ENCODE results near the gene MAJIN. TPM values are rescaled to one million over a fixed set of nuclear protein-coding genes. Genes with fewer than 3 reads are reported as not detected.
A peak's percentile ranks its signal among the peaks of the same experiment; 100 is the strongest.
"Not testable (repeated sequence)": the region's sequence is repeated elsewhere in the genome, so short reads cannot be mapped to it uniquely, and the experiment has no call there.

The MAJIN gene
- total RNA-seq, 1 experiment from 2014 or later: not detected

DNA sequence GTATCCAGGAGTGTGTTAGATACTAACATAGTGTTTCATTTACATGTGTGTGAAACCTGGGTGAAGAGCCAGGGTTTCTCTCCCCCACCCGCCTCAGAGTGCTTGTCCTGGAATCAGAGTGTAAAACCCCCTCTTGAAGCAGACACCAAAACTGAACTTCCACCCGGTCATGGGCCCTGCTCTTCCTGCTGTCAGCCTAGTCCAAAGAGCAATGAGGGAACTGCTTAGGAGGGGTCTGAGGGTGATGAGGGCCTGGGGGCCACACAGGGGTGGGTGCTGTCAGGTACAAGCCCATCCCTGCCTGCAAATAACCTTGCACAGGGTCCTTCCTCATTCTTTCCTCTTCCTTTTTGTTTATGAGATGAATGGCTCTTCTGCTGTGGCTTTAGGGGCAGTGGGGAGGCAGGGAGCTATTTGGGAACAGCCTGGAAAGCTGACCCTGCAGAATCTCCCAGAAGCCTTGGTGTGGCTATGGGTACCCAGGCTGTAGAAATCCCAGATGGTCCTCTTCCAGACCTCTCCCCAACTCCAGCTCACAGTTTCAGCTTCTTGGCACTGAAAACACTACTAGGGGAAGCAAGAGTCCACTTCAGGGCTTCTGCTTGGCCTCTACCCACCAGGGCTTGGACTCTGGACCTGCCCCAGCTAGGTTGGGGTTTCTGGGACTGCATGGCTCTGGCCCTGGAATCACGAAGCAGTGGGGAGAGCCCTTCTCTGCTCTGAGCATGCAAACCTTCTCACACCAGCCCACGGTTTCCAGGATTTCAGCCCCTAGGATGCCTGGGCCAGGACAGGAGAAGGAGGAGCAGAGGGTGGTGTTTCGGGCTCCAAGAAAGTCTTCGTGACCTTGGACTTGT lies 16.3 kb upstream of the MAJIN start:
- no peaks in the 10 kb centered on the region; the same call in 1 of the 2 replicates for H3K27me3 Mint-ChIP-seq (ENCODE audit: low read depth)
- H3K27ac Mint-ChIP-seq: no peak overlapping the region
- no peak for DNase-seq (ENCODE audit: low spot score)
- no peaks in the 10 kb centered on the region for H3K9me3 Mint-ChIP-seq
- no peak overlapping the region for H3K4me3 Mint-ChIP-seq
- no peaks in the 10 kb centered on the region for H3K36me3 Mint-ChIP-seq
- POLR2A ChIA-PET: no interaction called here
- H3K4me1 Mint-ChIP-seq: 0 out of 2 replicates have a peak, but pooled peaks cover 5% of the 10 kb centered on the region
- TF ChIP-seq, protein P1, sequence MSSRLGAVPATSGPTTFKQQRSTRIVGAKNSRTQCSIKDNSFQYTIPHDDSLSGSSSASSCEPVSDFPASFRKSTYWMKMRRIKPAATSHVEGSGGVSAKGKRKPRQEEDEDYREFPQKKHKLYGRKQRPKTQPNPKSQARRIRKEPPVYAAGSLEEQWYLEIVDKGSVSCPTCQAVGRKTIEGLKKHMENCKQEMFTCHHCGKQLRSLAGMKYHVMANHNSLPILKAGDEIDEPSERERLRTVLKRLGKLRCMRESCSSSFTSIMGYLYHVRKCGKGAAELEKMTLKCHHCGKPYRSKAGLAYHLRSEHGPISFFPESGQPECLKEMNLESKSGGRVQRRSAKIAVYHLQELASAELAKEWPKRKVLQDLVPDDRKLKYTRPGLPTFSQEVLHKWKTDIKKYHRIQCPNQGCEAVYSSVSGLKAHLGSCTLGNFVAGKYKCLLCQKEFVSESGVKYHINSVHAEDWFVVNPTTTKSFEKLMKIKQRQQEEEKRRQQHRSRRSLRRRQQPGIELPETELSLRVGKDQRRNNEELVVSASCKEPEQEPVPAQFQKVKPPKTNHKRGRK (CRISPR knock-in tag; IDR thresholded peaks at IDR 0.05; ENCODE audit: borderline replicate concordance): no peak
- TF ChIP-seq, protein P2, sequence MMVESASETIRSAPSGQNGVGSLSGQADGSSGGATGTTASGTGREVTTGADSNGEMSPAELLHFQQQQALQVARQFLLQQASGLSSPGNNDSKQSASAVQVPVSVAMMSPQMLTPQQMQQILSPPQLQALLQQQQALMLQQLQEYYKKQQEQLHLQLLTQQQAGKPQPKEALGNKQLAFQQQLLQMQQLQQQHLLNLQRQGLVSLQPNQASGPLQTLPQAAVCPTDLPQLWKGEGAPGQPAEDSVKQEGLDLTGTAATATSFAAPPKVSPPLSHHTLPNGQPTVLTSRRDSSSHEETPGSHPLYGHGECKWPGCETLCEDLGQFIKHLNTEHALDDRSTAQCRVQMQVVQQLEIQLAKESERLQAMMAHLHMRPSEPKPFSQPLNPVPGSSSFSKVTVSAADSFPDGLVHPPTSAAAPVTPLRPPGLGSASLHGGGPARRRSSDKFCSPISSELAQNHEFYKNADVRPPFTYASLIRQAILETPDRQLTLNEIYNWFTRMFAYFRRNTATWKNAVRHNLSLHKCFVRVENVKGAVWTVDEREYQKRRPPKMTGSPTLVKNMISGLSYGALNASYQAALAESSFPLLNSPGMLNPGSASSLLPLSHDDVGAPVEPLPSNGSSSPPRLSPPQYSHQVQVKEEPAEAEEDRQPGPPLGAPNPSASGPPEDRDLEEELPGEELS (CRISPR knock-in tag; IDR thresholded peaks at IDR 0.05): no peak
- TF ChIP-seq, protein P3, sequence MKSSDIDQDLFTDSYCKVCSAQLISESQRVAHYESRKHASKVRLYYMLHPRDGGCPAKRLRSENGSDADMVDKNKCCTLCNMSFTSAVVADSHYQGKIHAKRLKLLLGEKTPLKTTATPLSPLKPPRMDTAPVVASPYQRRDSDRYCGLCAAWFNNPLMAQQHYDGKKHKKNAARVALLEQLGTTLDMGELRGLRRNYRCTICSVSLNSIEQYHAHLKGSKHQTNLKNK (CRISPR knock-in tag; IDR thresholded peaks at IDR 0.05): no peak
- no peak for TF ChIP-seq MYBL2 (CRISPR knock-in tag; IDR thresholded peaks at IDR 0.05)
- TF ChIP-seq OVOL2 (CRISPR knock-in tag; IDR thresholded peaks at IDR 0.05; ENCODE audit: borderline replicate concordance): no peak
- TF ChIP-seq, protein P4, sequence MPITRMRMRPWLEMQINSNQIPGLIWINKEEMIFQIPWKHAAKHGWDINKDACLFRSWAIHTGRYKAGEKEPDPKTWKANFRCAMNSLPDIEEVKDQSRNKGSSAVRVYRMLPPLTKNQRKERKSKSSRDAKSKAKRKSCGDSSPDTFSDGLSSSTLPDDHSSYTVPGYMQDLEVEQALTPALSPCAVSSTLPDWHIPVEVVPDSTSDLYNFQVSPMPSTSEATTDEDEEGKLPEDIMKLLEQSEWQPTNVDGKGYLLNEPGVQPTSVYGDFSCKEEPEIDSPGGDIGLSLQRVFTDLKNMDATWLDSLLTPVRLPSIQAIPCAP (CRISPR knock-in tag; IDR thresholded peaks at IDR 0.05): no peak
- no peak for TF ChIP-seq GRHL2 (CRISPR knock-in tag; IDR thresholded peaks at IDR 0.05; ENCODE audit: insufficient replicate concordance, severe bottlenecking)
- TF ChIP-seq, protein P5, sequence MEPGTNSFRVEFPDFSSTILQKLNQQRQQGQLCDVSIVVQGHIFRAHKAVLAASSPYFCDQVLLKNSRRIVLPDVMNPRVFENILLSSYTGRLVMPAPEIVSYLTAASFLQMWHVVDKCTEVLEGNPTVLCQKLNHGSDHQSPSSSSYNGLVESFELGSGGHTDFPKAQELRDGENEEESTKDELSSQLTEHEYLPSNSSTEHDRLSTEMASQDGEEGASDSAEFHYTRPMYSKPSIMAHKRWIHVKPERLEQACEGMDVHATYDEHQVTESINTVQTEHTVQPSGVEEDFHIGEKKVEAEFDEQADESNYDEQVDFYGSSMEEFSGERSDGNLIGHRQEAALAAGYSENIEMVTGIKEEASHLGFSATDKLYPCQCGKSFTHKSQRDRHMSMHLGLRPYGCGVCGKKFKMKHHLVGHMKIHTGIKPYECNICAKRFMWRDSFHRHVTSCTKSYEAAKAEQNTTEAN (CRISPR knock-in tag; IDR thresholded peaks at IDR 0.05): no peak
- TF ChIP-seq, protein P6, sequence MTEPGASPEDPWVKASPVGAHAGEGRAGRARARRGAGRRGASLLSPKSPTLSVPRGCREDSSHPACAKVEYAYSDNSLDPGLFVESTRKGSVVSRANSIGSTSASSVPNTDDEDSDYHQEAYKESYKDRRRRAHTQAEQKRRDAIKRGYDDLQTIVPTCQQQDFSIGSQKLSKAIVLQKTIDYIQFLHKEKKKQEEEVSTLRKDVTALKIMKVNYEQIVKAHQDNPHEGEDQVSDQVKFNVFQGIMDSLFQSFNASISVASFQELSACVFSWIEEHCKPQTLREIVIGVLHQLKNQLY (CRISPR knock-in tag; IDR thresholded peaks at IDR 0.05): no peak
- no peak for TF ChIP-seq FOXJ3 (CRISPR knock-in tag; IDR thresholded peaks at IDR 0.05; ENCODE audit: borderline replicate concordance)
- no peak for TF ChIP-seq RORB (CRISPR knock-in tag; IDR thresholded peaks at IDR 0.05)
- TF ChIP-seq ZNF396 (CRISPR knock-in tag; IDR thresholded peaks at IDR 0.05; ENCODE audit: borderline replicate concordance): no peak
- TF ChIP-seq, protein P7, sequence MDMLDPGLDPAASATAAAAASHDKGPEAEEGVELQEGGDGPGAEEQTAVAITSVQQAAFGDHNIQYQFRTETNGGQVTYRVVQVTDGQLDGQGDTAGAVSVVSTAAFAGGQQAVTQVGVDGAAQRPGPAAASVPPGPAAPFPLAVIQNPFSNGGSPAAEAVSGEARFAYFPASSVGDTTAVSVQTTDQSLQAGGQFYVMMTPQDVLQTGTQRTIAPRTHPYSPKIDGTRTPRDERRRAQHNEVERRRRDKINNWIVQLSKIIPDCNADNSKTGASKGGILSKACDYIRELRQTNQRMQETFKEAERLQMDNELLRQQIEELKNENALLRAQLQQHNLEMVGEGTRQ (CRISPR knock-in tag; IDR thresholded peaks at IDR 0.05): no peak
- no peak for TF ChIP-seq GTF2I (CRISPR knock-in tag; conservative IDR thresholded peaks at IDR 0.05)
- CTCF ChIA-PET: interaction anchor here (0.8 to 1.3 kb wide), 3 partner anchors 16 to 161 kb away, joined by 4 read pairs; partner anchors contain the start of genes ARL2 and MAJIN
- ATAC-seq: no peak

DNA sequence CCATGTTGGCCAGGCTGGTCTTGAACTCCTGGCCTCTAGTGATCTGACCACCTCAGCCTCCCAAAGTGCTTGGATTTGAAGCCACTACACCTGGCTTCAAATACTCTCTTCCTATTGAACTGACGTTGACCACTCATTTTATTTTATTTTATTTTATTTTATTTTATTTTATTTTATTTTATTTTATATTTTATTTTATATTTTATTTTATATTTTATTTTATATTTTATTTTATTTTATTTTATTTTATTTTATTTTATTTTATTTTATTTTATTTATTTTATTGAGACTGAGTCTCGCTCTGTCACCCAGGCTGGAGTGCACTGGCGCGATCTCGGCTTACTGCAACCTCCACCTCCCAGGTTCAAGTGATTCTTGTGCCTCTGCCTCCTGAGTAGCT lies 11.4 kb upstream of the MAJIN start:
- H3K27ac Mint-ChIP-seq; H3K9me3 Mint-ChIP-seq; H3K27me3 Mint-ChIP-seq (ENCODE audit: low read depth); H3K36me3 Mint-ChIP-seq; H3K4me1 Mint-ChIP-seq; ATAC-seq; H3K4me3 Mint-ChIP-seq; POLR2A ChIA-PET; DNase-seq (ENCODE audit: low spot score): not testable (repeated sequence)
- CTCF ChIA-PET: interaction anchor here (1.3 kb wide), 1 partner anchor 31 kb away, joined by 3 read pairs; no protein-coding TSS in a partner anchor
- peak; percentile 100 for TF ChIP-seq HMGA2 (CRISPR knock-in tag; IDR thresholded peaks at IDR 0.05)

All from WTC11 (cell line).